K562 (cell line): Measurements from ENCODE around the gene LMAN2.

ENCODE experiments used
- ARID4B ChIP-seq: sonication (generic); formaldehyde crosslinking; IDR thresholded peaks from 2 replicates; pipeline ENCODE4 v1.8.0; 2022; ENCODE audit warnings: mild to moderate bottlenecking, missing genetic modification reagents
- EZH2 ChIP-seq: IDR thresholded peaks from 2 replicates; pipeline ENCODE4 v1.6.1; 2012; ENCODE audit warnings: low read depth, mild to moderate bottlenecking, inconsistent platforms, low read length, borderline replicate concordance
- NFIC ChIP-seq: fragments of 450-650 bp; IDR thresholded peaks from 2 replicates; pipeline ENCODE4 v1.6.1; 2017; ENCODE audit warnings: mild to moderate bottlenecking, inconsistent platforms
- RBBP5 ChIP-seq: fragments of 200-600 bp; sonication (generic); IDR thresholded peaks from 2 replicates; pipeline ENCODE4 v1.6.1; 2012; ENCODE audit warnings: borderline replicate concordance, mild to moderate bottlenecking, low read length, control low read depth, inconsistent platforms; ENCODE audit not compliant: insufficient read depth, poor library complexity, severe bottlenecking
- ZBTB33 ChIP-seq: sonication (generic); formaldehyde crosslinking; IDR thresholded peaks from 2 replicates; pipeline ENCODE4 v1.8.1; 2023; ENCODE audit warnings: mild to moderate bottlenecking, missing genetic modification reagents

- TF ChIP-seq ARID4B (CRISPR knock-in tag), result no peak
- no peak for TF ChIP-seq ZBTB33 (CRISPR knock-in tag)
- no peak for TF ChIP-seq RBBP5
- TF ChIP-seq EZH2, result no peak
- TF ChIP-seq NFIC, result no peak
These were observed 41.3 kb upstream of the LMAN2 start for GRCh38 chr5:177392765-177393164.
